Activated CD4-positive, alpha-beta T cell treated with anti-CD3 and anti-CD28 coated beads, Interleukin-2, amount 10 ng/mL, durations not matched to agents 7 days and 5 days (primary cell): ENCODE results near the gene ADH5. TPM values are rescaled to one million over a fixed set of nuclear protein-coding genes. Genes with fewer than 3 reads are reported as not detected.
"Not testable (repeated sequence)": the region's sequence is repeated elsewhere in the genome, so short reads cannot be mapped to it uniquely, and the experiment has no call there.

Source experiments
- CTCF ChIA-PET: fragments of 350-600 bp; sonication (Branson Sonifier 250); formaldehyde crosslinking; loops from one replicate; lab custom pipeline; 2021; ENCODE audit warnings: antibody characterized with exemption; lab: Charles Lee
- POLR2A ChIA-PET: fragments of 350-600 bp; sonication (Branson Sonifier 250); formaldehyde crosslinking; loops from one replicate; lab custom pipeline; 2021; ENCODE audit warnings: antibody characterized with exemption; lab: Charles Lee
- DNase-seq: peaks from one replicate; pipeline ENCODE4 v3.0.0-alpha.2; 2020
- H3K27ac Mint-ChIP-seq: one replicate; pipeline ENCODE4 v1.8.0; 2021; ENCODE audit warnings: mild to moderate bottlenecking, moderate library complexity, mixed read lengths
- H3K27me3 Mint-ChIP-seq: one replicate; pipeline ENCODE4 v1.8.0; 2021; ENCODE audit warnings: mixed read lengths
- H3K36me3 Mint-ChIP-seq: one replicate; pipeline ENCODE4 v1.8.0; 2021; ENCODE audit warnings: low read depth, mixed read lengths
- H3K4me1 Mint-ChIP-seq: one replicate; pipeline ENCODE4 v1.8.0; 2021; ENCODE audit warnings: mixed read lengths
- H3K4me3 Mint-ChIP-seq: one replicate; pipeline ENCODE4 v1.8.0; 2021; ENCODE audit warnings: mild to moderate bottlenecking, moderate library complexity, mixed read lengths
- H3K9me3 Mint-ChIP-seq: one replicate; pipeline ENCODE4 v1.8.0; 2021; ENCODE audit warnings: mixed read lengths
- total RNA-seq, 2 experiments: library from RNA; stranded (reverse); gene quantifications; one replicate each; pipeline ENCODE4 v1.2.3, GENCODE V29; 2021

The ADH5 gene
- total RNA-seq: 100 to 1,000 TPM; 105 to 120 TPM

- peak; percentile 94 for DNase-seq
- ChIA-PET POLR2A (interaction anchor here (0.7 to 1.2 kb wide), 2 partner anchors 94 to 828 kb away, joined by 3 read pairs; partner anchors contain the start of gene RAP1GDS1), CTCF (interaction anchor here (1.0 to 1.4 kb wide), 2 partner anchors 32 to 93 kb away, joined by 3 to 4 read pairs; partner anchors contain the start of gene METAP1)
- peak within 1 kb of the TSS; percentile 98 for H3K27ac Mint-ChIP-seq
- peaks cover 47% of the 10 kb centered on the region for H3K4me1 Mint-ChIP-seq
- peaks cover 34% of the 10 kb centered on the region for H3K36me3 Mint-ChIP-seq
- no peaks in the 10 kb centered on the region for H3K9me3 Mint-ChIP-seq
- H3K27me3 Mint-ChIP-seq: no peaks in the 10 kb centered on the region
- peak within 1 kb of the TSS; percentile 83 for H3K4me3 Mint-ChIP-seq
Observed at GRCh38 chr4:99088481-99089365, at the start of gene ADH5. ADH5 (minus strand) TSS chr4:99088788; CDS start chr4:99088700, 88 bp downstream.

- no peak for DNase-seq
- CTCF ChIA-PET: no interaction called here
- Mint-ChIP-seq H3K27me3 (no peaks in the 10 kb centered on the region), H3K4me3 (no peak overlapping the region), H3K4me1 (no peaks in the 10 kb centered on the region), H3K9me3 (no peaks in the 10 kb centered on the region), H3K36me3 (no peaks in the 10 kb centered on the region), H3K27ac (no peak overlapping the region)
- POLR2A ChIA-PET: no interaction called here
Observed at GRCh38 chr4:99136329-99136728, 47.7 kb upstream of the ADH5 start.

- no peak overlapping the region for H3K27ac Mint-ChIP-seq
- DNase-seq: no peak
- ChIA-PET CTCF (no interaction called here), POLR2A (no interaction called here)
- no peaks in the 10 kb centered on the region for H3K4me1 Mint-ChIP-seq
- H3K27me3 Mint-ChIP-seq: no peaks in the 10 kb centered on the region
- no peak overlapping the region for H3K4me3 Mint-ChIP-seq
- no peaks in the 10 kb centered on the region for H3K9me3 Mint-ChIP-seq
- no peaks in the 10 kb centered on the region for H3K36me3 Mint-ChIP-seq
Observed at GRCh38 chr4:99135541-99136162, 47.1 kb upstream of the ADH5 start.

- Mint-ChIP-seq H3K27me3 (no peaks in the 10 kb centered on the region), H3K4me1 (no peaks in the 10 kb centered on the region), H3K27ac (no peak overlapping the region), H3K9me3 (no peaks in the 10 kb centered on the region), H3K4me3 (no peak overlapping the region), H3K36me3 (no peaks in the 10 kb centered on the region)
- CTCF ChIA-PET: no interaction called here
- POLR2A ChIA-PET: no interaction called here
- DNase-seq: no peak
Observed at GRCh38 chr4:99134586-99134985, 46.0 kb upstream of the ADH5 start.

GRCh38 chr4:99131378-99131777 lies 42.8 kb upstream of the ADH5 start:
- CTCF ChIA-PET: interaction anchor here (1.4 kb wide), 1 partner anchor 10 kb away, joined by 3 read pairs; no protein-coding TSS in a partner anchor
- Mint-ChIP-seq H3K27me3 (no peaks in the 10 kb centered on the region), H3K27ac (no peak overlapping the region), H3K4me1 (no peaks in the 10 kb centered on the region), H3K4me3 (no peak overlapping the region), H3K36me3 (no peaks in the 10 kb centered on the region), H3K9me3 (no peaks in the 10 kb centered on the region)
- POLR2A ChIA-PET: no interaction called here
- no peak for DNase-seq

- CTCF ChIA-PET: no interaction called here
Observed at GRCh38 chr4:99126376-99126775, 37.8 kb upstream of the ADH5 start.

GRCh38 chr4:99121008-99121407 lies 32.4 kb upstream of the ADH5 start:
- no peak for DNase-seq
- ChIA-PET POLR2A (no interaction called here), CTCF (interaction anchor here (0.9 to 1.6 kb wide), 2 partner anchors 10 to 285 kb away, joined by 3 to 4 read pairs; no protein-coding TSS in a partner anchor)
- H3K9me3 Mint-ChIP-seq: no peaks in the 10 kb centered on the region
- H3K27ac Mint-ChIP-seq: no peak overlapping the region
- H3K27me3 Mint-ChIP-seq: peaks cover 2% of the 10 kb centered on the region
- H3K4me3 Mint-ChIP-seq: no peak overlapping the region
- no peaks in the 10 kb centered on the region for H3K4me1 Mint-ChIP-seq
- H3K36me3 Mint-ChIP-seq: no peaks in the 10 kb centered on the region

More at GRCh38 chr4:99126376-99126775, 37.8 kb upstream of the ADH5 start:
- H3K36me3 Mint-ChIP-seq: no peaks in the 10 kb centered on the region
- DNase-seq: no peak
- H3K4me3 Mint-ChIP-seq: no peak overlapping the region
- POLR2A ChIA-PET: no interaction called here
- H3K4me1 Mint-ChIP-seq: no peaks in the 10 kb centered on the region
- no peaks in the 10 kb centered on the region for H3K27me3 Mint-ChIP-seq
- H3K27ac Mint-ChIP-seq: no peak overlapping the region
- H3K9me3 Mint-ChIP-seq: no peaks in the 10 kb centered on the region

GRCh38 chr4:99120501-99120900 lies 31.9 kb upstream of the ADH5 start:
- no peak overlapping the region for H3K27ac Mint-ChIP-seq
- POLR2A ChIA-PET: no interaction called here
- CTCF ChIA-PET: interaction anchor here (1.6 kb wide), 1 partner anchor 285 kb away, joined by 4 read pairs; no protein-coding TSS in a partner anchor
- H3K27me3 Mint-ChIP-seq: peaks cover 2% of the 10 kb centered on the region
- no peak for DNase-seq
- H3K36me3 Mint-ChIP-seq: no peaks in the 10 kb centered on the region
- H3K4me1 Mint-ChIP-seq: no peaks in the 10 kb centered on the region
- H3K9me3 Mint-ChIP-seq: no peaks in the 10 kb centered on the region
- no peak overlapping the region for H3K4me3 Mint-ChIP-seq

GRCh38 chr4:99117876-99118693 lies 29.5 kb upstream of the ADH5 start:
- CTCF ChIA-PET: no interaction called here
- DNase-seq: no peak
- no peak overlapping the region for H3K27ac Mint-ChIP-seq

GRCh38 chr4:99117122-99117841 lies 28.7 kb upstream of the ADH5 start:
- CTCF ChIA-PET, H3K4me3 Mint-ChIP-seq, H3K36me3 Mint-ChIP-seq, POLR2A ChIA-PET, H3K27ac Mint-ChIP-seq, H3K9me3 Mint-ChIP-seq, H3K27me3 Mint-ChIP-seq, DNase-seq, H3K4me1 Mint-ChIP-seq: not testable (repeated sequence)

More at GRCh38 chr4:99117876-99118693, 29.5 kb upstream of the ADH5 start:
- no peaks in the 10 kb centered on the region for H3K9me3 Mint-ChIP-seq
- no peak overlapping the region for H3K4me3 Mint-ChIP-seq
- H3K27me3 Mint-ChIP-seq: peaks cover 2% of the 10 kb centered on the region
- POLR2A ChIA-PET: no interaction called here
- no peaks in the 10 kb centered on the region for H3K36me3 Mint-ChIP-seq
- no peaks in the 10 kb centered on the region for H3K4me1 Mint-ChIP-seq

GRCh38 chr4:99109286-99109685 lies 20.7 kb upstream of the ADH5 start:
- POLR2A ChIA-PET, H3K27me3 Mint-ChIP-seq, H3K9me3 Mint-ChIP-seq, H3K4me3 Mint-ChIP-seq, H3K36me3 Mint-ChIP-seq, H3K4me1 Mint-ChIP-seq, H3K27ac Mint-ChIP-seq, DNase-seq: not testable (repeated sequence)
- CTCF ChIA-PET: interaction anchor here (1.0 kb wide), 1 partner anchor 448 kb away, joined by 3 read pairs; no protein-coding TSS in a partner anchor

GRCh38 chr4:99104153-99104552 lies 15.6 kb upstream of the ADH5 start:
- H3K27ac Mint-ChIP-seq: no peak overlapping the region
- ChIA-PET CTCF (no interaction called here), POLR2A (no interaction called here)
- H3K9me3 Mint-ChIP-seq: no peaks in the 10 kb centered on the region
- peaks cover 3% of the 10 kb centered on the region for H3K4me1 Mint-ChIP-seq
- H3K4me3 Mint-ChIP-seq: no peak overlapping the region
- H3K27me3 Mint-ChIP-seq: no peaks in the 10 kb centered on the region
- H3K36me3 Mint-ChIP-seq: no peaks in the 10 kb centered on the region
- DNase-seq: no peak
